ENCODE measurements around the gene NMT2. TPM values are rescaled to one million over a fixed set of nuclear protein-coding genes. Genes with fewer than 3 reads are reported as not detected.

The NMT2 gene
- total and polyA plus RNA-seq, 7 donors = 11.1 to 23.3 (median 16.1) TPM

DNA sequence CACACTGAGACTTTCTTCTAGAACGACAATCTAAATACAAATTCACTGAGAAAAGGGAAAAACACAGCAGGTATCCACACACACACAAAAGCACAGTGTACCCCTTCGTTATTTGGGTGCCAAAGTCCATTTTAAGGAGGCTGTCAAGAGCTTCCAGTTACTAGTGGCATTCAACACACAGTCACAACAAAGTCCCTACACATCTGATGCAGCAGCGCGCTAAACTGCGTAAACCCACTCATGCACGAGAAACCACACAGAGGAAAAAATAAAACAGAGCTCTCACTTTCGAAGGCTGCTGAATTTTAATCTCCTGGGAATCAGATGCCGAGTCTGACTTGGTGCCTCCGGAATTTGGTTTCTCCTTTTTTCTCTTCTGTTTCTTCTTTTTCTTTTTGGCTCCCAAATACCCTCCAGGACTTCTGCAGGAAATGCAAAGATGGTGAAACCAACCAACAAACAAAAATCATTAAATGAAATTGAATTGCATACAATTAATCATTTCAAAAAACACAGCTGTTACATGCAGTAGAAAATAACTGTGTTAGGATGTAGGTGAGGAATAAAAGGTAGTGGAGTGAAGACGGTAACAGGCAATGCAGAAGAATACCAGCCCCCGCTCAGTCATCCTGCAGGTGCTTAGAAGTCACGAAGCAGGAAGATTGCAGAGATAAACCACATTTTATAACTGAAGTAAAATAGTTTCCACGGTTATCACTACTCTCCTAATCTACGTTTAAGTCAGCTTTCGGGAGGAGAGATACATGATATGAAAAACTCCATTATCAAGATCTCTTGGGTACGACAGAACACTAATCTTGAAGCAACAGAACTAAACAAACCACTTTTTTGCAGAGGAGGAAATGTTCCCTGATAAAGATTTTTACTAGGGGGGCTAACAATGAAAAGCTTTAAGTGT is 27.1 kb downstream of the NMT2 start:
- no peak overlapping the region for H3K4me3 ChIP-seq
- H3K4me1 ChIP-seq = peaks cover 0 to 3% (median 0%) of the 10 kb centered on the region in 4 donors
- no peaks in the 10 kb centered on the region for H3K27me3 ChIP-seq
- H3K9me3 ChIP-seq = no peaks in the 10 kb centered on the region
- H3K36me3 ChIP-seq = peaks cover 0 to 33% (median 0%) of the 10 kb centered on the region in 4 donors
- TF ChIP-seq POLR2A (IDR thresholded peaks at IDR 0.05) = no peak
- no peak for TF ChIP-seq POLR2AphosphoS5 (IDR thresholded peaks at IDR 0.05)
- TF ChIP-seq, protein P1, sequence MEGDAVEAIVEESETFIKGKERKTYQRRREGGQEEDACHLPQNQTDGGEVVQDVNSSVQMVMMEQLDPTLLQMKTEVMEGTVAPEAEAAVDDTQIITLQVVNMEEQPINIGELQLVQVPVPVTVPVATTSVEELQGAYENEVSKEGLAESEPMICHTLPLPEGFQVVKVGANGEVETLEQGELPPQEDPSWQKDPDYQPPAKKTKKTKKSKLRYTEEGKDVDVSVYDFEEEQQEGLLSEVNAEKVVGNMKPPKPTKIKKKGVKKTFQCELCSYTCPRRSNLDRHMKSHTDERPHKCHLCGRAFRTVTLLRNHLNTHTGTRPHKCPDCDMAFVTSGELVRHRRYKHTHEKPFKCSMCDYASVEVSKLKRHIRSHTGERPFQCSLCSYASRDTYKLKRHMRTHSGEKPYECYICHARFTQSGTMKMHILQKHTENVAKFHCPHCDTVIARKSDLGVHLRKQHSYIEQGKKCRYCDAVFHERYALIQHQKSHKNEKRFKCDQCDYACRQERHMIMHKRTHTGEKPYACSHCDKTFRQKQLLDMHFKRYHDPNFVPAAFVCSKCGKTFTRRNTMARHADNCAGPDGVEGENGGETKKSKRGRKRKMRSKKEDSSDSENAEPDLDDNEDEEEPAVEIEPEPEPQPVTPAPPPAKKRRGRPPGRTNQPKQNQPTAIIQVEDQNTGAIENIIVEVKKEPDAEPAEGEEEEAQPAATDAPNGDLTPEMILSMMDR (IDR thresholded peaks at IDR 0.05) = no peak
- TF ChIP-seq EP300 (IDR thresholded peaks at IDR 0.05) = no peak
- DNase-seq = no peak
- intact Hi-C loops (cut with DNase I) = no loop called here
- 47 to 60% methylated on average over 16 of the region's 16 CpGs for WGBS, 2 donors
- H3K27ac ChIP-seq = no peak overlapping the region

DNA sequence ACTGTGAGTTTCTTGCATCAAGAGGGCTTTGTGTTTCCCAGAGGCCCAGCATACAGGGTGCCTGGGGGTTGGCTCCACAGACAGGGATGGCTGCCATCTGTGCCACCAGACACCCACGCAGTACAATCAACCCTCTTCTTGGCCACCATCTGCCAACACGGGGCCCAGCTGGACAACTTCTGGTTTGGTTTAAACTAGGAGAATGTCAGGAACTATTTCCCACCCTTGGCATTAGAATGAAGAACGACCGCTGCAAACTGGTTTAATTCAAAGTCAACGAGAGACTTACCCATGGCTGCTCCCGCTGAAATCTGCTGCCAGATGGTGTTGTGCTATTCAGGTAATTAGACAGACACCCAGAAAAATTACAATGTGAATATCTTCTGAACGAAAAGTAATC is 27.8 kb downstream of the NMT2 start:
- Histone ChIP-seq H3K9me3 (no peaks in the 10 kb centered on the region), H3K36me3 (peaks cover 0 to 33% (median 0%) of the 10 kb centered on the region in 4 donors), H3K27ac (no peak overlapping the region), H3K4me3 (no peak overlapping the region), H3K4me1 (peaks cover 0 to 3% (median 0%) of the 10 kb centered on the region in 4 donors), H3K27me3 (no peaks in the 10 kb centered on the region)
- WGBS, 2 donors = 87 to 93% methylated on average over 7 of the region's 7 CpGs
- no peak for DNase-seq
- TF ChIP-seq, protein P1 (IDR thresholded peaks at IDR 0.05) = no peak
- TF ChIP-seq POLR2A (IDR thresholded peaks at IDR 0.05) (no peak), EP300 (IDR thresholded peaks at IDR 0.05) (no peak), POLR2AphosphoS5 (IDR thresholded peaks at IDR 0.05) (no peak)
- intact Hi-C loops (cut with DNase I) = no loop called here

DNA sequence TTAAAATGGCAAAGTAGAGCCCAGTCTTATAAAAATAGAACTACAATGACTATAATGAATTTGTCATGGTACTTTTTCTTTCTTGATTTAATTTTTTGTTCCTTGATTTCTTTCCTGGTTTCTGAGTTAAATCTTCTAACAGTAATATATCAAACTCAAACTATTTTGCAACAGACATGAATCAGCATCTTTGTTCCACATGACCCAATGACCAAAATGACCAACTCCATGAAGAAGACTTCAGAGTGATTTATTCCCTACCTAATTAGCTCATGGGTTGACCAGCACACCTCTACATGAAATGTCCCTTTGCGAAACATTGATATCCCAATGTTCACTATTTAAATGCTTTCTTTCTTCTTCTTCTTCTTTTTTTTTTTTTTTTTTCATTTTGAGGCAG is 30.9 kb downstream of the NMT2 start:
- no peaks in the 10 kb centered on the region for H3K4me1 ChIP-seq

DNA sequence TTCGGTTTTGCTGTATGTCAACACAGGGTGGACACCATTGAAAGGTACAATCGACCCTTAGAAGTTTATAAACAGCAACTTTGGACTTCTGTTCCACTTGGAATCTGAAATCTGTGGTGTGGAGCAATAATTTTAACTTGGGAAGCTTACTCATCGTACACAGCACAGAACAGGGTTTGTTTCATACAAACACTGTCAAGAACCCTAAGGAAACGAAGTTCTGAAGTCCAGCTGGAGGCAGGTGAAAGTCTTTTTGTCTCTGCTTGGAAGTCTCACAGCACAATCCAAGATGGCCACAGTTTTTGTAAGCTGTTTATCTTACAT is 31.5 kb downstream of the NMT2 start:
- H3K36me3 ChIP-seq = peaks cover 6 to 69% (median 21%) of the 10 kb centered on the region in 4 donors
- H3K9me3 ChIP-seq = no peaks in the 10 kb centered on the region
- no peak overlapping the region for H3K27ac ChIP-seq
- DNase-seq = no peak
- WGBS, 2 donors = 69 to 73% methylated on average over 4 of the region's 4 CpGs
- no peak overlapping the region for H3K4me3 ChIP-seq
- H3K4me1 ChIP-seq = no peaks in the 10 kb centered on the region
- intact Hi-C loops (cut with DNase I) = no loop called here
- H3K27me3 ChIP-seq = no peaks in the 10 kb centered on the region
- TF ChIP-seq POLR2AphosphoS5 (IDR thresholded peaks at IDR 0.05) (no peak), EP300 (IDR thresholded peaks at IDR 0.05) (no peak), POLR2A (IDR thresholded peaks at IDR 0.05) (no peak)
- TF ChIP-seq, protein P1 (IDR thresholded peaks at IDR 0.05) = no peak

More for the DNA sequence above, 30.9 kb downstream of the NMT2 start:
- no peak overlapping the region for H3K27ac ChIP-seq
- WGBS, 2 donors = 97% methylated on average over 1 of the region's 1 CpG
- H3K36me3 ChIP-seq = peaks cover 3 to 62% (median 16%) of the 10 kb centered on the region in 4 donors
- H3K27me3 ChIP-seq = no peaks in the 10 kb centered on the region
- intact Hi-C loops (cut with DNase I) = no loop called here
- no peak for DNase-seq
- H3K9me3 ChIP-seq = no peaks in the 10 kb centered on the region
- TF ChIP-seq EP300 (IDR thresholded peaks at IDR 0.05) = no peak
- TF ChIP-seq POLR2A (IDR thresholded peaks at IDR 0.05) = no peak
- TF ChIP-seq, protein P1 (IDR thresholded peaks at IDR 0.05) = no peak
- no peak for TF ChIP-seq POLR2AphosphoS5 (IDR thresholded peaks at IDR 0.05)
- H3K4me3 ChIP-seq = no peak overlapping the region

All from sigmoid colon (tissue), 7 donors.